AG10803 (cell line): Measurements from ENCODE around the gene ERC1.
"Not testable (repeated sequence)": the region's sequence is repeated elsewhere in the genome, so short reads cannot be mapped to it uniquely, and the experiment has no call there.

ENCODE experiments used
- DNase-seq: peaks from one replicate; pipeline ENCODE4 v3.0.0; 2010; ENCODE audit warnings: low read depth
- H3K4me3 ChIP-seq: 2 replicates; pipeline ENCODE4 v1.5.1; 2011; ENCODE audit warnings: mild to moderate bottlenecking, low read length, control low read depth
- TF ChIP-seq, protein P1 (sequence below): conservative IDR thresholded peaks from 2 replicates; pipeline ENCODE4 v1.5.1; 2011; ENCODE audit warnings: mild to moderate bottlenecking, low read length, control low read depth, inconsistent platforms

Gene ERC1

DNA sequence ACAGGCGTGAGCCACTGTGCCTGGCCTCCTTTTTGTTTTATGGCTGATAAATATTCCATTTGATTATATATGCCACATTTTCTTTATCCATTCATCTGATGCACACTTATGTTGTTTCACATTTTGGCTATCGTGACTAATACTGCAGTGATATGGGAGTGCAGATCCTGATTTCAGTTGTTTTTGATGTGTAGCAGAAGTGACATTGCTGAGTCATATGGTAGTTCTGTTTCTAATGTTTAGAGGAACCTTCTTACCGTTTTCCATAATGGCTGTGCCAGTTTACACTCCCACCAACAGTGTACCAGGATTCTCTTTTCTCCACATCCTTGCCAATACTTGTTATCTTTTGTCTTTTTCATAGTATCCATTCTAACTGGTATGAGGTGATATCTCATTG is 235.9 kb downstream of the ERC1 start:
- DNase-seq: no peak
- H3K4me3 ChIP-seq: no peak overlapping the region
- TF ChIP-seq, protein P1, sequence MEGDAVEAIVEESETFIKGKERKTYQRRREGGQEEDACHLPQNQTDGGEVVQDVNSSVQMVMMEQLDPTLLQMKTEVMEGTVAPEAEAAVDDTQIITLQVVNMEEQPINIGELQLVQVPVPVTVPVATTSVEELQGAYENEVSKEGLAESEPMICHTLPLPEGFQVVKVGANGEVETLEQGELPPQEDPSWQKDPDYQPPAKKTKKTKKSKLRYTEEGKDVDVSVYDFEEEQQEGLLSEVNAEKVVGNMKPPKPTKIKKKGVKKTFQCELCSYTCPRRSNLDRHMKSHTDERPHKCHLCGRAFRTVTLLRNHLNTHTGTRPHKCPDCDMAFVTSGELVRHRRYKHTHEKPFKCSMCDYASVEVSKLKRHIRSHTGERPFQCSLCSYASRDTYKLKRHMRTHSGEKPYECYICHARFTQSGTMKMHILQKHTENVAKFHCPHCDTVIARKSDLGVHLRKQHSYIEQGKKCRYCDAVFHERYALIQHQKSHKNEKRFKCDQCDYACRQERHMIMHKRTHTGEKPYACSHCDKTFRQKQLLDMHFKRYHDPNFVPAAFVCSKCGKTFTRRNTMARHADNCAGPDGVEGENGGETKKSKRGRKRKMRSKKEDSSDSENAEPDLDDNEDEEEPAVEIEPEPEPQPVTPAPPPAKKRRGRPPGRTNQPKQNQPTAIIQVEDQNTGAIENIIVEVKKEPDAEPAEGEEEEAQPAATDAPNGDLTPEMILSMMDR: no peak

DNA sequence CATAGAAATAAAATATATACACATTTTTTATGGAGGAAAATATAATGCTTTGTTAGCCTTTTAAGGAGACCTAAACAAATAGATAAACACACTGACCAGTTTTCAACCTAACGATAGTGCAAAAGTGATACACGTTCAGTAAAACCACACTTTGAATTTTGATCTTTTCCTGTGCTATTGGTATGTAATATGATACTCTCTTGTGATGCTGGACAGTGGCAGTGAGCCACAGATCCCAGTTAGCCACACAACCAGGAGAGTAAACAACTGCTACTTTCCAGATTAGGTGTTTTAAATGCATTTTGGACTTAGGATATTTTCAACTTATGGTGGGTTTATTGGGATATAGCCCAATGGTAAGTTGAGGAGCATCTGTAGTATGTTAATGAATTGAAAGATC is 243.1 kb downstream of the ERC1 start:
- no peak overlapping the region for H3K4me3 ChIP-seq
- TF ChIP-seq, protein P1: no peak
- peak; percentile 20 for DNase-seq

DNA sequence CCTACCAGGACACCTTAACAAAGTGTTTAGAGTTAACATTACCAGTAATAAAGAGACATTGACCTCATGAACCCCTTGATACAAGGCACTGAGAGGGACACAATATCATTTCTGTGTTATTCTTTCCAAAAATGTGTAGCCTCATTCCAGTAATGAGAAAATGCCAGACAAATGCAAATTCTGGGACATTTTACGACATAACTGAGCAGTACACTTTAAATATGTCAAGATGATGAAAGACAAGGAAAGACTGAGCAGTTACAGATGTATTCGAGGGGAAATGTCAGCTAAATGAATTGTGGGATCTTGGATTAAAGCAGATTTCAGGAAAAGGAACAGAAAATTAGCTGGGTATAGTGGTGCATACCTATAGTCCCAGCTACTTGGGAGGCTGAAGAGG is 255.6 kb downstream of the ERC1 start:
- DNase-seq: peak; percentile 46

DNA sequence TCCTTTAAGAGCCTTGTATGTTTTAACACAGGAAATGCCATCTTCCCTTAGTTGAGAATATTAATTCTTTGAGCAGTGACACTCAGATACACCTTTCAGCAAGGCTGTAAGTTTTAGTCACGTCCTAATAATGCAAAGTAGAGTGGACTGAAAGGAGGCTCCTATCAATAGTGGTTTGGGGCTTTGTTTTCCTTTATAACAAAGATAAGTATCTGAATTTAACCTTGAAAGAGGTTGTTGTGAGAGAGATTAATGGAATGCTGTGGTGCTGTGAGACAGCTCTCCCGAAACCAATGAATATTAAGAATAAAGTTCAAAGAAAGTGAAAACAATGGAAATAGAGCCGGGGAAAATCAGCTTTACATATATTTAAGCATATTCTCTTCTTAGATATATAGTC is 259.6 kb downstream of the ERC1 start:
- DNase-seq: no peak
- H3K4me3 ChIP-seq: no peak overlapping the region
- TF ChIP-seq, protein P1: no peak

More for the DNA sequence above, 255.6 kb downstream of the ERC1 start:
- H3K4me3 ChIP-seq: no peak overlapping the region
- TF ChIP-seq, protein P1: no peak

DNA sequence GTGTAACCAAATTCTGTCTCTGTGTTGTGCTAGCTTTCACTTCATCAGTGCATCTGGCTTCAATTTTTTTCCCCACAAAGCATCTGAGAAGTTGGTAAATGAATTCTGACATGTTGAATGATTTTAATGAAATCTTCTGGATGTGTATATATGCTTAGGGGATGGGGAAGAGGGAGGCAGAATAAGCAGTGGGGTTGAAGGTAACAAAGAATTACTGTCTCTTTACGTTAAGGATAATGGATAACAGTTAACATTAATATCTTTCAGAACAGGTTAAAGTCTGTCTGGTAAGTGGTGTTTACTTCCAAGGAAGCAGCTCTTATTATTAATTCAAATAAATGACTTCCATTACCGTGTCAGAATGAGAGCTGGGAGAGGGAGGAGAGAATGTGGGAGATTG is 261.7 kb downstream of the ERC1 start:
- no peak overlapping the region for H3K4me3 ChIP-seq
- peak; percentile 25 for DNase-seq
- TF ChIP-seq, protein P1: no peak

DNA sequence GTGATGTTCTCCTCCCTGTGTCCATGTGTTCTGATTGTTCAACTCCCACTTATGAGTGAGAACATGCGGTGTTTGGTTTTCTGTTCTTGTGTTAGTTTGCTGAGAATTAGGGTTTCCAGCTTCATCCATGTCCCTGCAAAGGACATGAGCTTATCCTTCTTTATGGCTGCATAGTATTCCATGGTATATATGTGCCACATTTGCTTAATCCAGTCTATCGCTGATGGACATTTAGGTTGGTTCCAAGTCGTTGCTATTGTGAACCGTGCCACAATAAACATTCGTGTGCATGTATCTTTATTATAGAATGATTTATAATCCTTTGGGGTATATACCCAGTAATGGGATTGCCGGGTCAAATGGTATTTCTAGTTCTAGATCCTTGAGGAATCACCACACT is 264.1 kb downstream of the ERC1 start:
- not testable (repeated sequence) for DNase-seq, H3K4me3 ChIP-seq

DNA sequence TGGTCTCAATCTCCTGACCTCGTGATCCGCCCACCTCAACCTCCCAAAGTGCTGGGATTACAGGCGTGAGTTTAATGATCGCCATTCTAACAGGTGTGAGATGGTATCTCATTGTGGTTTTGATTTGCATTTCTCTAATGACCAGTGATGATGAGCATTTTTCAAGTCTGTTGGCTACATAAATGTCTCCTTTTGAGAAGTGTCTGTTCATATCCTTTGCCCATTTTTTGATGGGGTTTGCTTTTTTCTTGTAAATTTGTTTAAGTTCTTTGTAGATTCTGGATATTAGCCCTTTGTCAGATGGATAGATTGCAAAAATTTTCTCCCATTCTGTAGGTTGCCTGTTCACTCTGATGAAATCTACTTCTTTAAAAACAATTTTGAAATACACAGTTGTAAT is 264.8 kb downstream of the ERC1 start:
- H3K4me3 ChIP-seq, DNase-seq: not testable (repeated sequence)

DNA sequence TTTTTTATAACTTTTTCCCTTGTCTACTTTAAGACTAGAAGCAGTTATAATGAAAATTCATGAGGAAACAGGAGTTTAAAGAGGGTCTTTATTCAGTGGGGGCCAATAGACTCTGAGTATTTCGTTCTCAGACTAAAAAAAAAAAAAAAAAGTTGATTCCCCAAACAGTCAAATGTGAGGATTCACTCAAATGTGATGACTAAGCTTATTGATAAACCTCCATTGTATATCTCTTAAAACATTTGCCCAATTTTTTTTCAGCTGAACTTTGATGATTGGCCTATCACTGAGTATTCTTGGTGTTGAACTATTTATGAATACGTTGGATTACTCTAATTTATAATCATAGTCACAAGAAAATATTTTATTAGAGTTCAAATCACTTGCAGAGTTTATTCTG is 265.3 kb downstream of the ERC1 start:
- H3K4me3 ChIP-seq: no peak overlapping the region
- DNase-seq: no peak
- TF ChIP-seq, protein P1: no peak
